Globus pallidus (tissue), 1 donor: ENCODE measurements around the gene HOXB4.

Experiments
- DNase-seq: peaks from one replicate; pipeline ENCODE4 v3.0.0-alpha.2; 2015; ENCODE audit warnings: low spot score

The HOXB4 gene

DNA sequence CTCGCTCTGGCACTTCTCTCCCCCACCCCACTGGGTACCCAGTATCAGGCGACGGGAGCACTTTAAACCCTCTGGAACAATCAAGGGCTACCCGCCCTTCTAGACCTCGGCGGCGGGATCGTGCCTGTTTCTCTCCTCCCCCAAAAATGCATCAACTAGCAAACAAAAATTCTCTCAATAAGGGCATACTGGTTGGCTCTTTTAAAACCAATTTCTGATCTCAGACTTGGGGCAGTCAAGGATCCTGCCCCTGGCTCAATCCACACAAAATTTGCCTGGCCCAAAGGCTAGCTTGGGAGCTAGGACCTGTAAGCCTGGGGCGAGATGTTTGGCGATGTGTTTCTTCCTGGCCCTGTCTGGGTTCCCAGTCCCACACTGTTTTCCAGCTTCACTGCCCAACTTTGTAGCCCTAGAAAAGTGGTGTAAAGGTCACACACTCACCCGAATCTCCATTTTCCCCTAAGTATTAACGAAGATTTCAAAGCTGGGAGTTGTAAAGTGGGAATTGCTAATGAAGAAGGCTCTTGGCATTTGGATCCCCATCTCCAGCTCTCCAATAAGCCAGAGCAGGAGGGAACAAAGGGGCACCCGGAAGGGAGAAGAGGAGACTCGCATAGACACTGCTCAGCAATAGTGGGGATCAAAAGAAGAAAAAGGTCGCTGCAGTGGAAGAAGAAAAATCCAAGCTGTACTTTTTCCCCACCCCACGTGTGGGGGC, 18.9 kb downstream of the HOXB4 start:
- no peak for DNase-seq

DNA sequence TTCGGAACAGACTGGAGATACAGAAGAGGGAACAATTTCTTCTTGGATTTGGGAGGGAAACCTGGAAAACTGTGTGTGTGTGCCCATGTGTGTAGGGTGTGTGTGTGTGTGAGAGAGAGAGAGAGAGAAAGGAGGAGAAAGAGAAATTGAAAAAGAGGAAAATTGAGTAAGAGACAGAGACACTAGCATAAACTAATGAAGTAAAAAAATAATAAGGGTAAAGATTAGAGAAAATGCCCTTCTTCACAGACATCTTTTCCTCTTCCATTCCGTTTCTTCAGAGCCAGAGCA, 19.4 kb downstream of the HOXB4 start:
- DNase-seq, result no peak

DNA sequence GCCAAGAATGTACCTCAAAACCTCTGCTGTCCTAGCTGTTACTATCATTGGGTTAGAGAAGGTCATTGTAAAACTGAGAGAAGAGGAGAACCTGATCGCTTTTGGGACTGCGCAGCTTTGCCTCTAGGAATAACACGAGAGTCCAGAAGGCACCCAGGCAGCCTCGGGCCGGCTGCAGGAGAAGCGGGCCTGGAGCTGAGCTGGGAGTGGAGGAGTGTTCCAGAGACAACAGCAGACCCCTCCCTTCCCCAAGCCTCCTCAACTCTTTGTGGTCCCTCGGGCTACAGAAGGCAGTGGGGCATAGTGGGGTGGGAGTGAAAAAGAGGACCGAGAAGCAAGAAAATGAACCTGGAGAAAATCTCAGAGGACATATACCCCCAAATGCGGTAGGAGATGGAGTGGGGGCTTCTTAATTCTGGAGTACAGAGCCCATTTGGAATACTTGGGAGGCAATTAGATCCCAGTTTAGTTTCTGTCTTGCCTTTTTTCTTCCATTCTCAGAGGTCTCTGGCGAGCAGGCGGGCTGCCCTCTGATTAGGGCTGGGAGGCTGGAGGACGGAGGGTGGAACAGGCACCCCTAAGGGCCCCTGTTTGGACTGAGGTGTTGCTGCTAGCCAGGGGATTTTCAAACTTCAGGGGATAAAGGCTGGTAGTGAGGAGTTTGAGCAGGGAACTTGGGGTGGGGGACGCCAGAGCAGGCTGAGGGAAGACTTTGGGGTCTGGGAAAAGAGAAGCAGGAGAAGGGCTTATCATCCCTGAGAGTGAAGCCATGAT, 19.9 kb downstream of the HOXB4 start:
- no peak for DNase-seq

- no peak for DNase-seq
Observed at GRCh38 chr17:48556576-48557401, 21.4 kb downstream of the HOXB4 start.

- DNase-seq, result no peak
Observed at GRCh38 chr17:48556229-48556575, 21.9 kb downstream of the HOXB4 start.

DNA sequence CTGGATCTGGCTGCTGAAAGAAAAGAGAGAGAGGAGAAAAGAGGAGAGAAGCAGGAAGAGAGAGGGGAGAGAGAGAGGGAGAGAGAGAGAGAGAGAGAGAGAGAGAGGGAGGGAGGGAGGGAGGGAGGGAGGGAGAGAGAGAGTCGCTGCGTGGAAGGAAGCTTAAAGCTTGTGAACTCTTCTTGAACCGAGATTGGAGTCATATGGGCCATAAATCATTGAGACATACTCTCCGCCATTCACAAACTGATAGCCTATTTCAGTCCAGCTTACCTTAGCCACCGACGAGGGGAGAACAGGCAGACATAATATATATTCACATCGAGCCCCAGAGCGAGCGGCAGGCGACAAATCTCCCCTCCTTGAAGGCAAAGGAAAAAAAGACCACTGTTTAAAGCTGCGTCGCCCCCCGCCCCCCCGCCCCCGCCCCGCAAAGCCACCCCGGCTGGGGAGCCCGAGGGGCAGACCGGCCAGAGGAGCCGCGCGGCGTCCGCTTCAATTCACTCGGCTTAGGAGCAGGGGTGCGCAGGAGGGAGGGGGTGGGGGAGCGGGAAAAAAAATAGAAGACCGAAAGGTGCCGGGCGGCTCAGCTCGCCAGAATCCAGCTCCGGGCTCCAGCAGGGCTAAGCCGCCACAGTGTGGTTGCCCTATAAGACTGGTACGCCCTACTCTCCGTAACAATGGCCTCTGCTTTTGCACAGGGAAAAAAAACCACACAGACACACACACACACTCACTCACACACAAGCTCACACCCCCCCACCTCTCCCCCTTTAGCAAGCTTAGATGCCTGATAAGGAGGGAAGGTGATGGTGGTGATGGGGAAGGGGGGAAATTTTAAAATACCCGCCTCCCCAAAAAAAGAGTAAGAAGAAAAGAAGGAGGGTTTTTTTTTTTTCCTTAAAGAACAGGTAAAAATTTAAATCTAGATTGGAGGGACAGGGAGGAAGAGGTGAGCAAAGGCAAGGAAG, 22.6 kb downstream of the HOXB4 start:
- DNase-seq, result no peak

DNA sequence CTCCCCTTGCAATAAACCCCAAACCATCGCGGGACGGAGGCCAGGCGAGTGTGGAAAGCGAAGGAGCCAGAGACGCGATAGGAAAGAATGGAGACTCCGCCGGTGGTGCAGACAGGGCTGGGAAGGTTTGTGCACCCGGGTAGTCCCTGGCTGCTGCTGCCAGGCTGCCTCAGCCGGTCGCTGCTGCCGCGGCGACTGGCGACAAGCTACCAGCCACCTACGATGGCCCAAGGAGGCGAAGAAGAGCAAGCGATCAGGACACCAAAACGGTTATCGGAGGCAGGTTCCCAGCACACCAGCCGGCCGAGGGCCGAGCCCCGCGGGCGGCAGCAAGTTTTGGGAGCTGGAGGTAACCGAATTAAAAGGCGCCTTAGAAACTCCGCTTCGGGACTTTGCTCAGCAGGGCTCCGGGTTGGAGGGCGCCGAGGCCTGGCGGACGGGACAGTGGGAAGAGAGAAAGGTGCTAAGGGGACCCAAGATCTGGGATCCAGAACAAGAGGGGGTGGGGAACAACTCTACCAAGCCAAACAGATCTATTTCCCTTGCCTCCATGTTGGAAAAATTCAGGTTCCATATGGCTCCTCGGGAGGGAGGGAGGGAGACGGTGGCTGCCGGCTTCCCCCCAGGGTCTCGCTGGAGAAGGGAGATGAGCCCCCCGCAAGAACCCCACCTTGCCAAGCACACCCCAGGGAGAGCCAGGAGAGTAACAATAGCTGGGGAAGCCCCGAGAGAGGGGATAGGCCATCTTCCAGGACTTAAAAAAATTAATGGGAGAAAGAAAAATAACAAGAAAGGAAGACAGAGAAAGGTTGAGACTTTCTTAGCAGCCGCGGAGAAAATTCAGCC, 23.5 kb downstream of the HOXB4 start:
- DNase-seq, result no peak

GRCh38 chr17:48553826-48554225, 24.3 kb downstream of the HOXB4 start:
- no peak for DNase-seq

- DNase-seq, result no peak
Observed at GRCh38 chr17:48553190-48553547, 25.0 kb downstream of the HOXB4 start.

DNA sequence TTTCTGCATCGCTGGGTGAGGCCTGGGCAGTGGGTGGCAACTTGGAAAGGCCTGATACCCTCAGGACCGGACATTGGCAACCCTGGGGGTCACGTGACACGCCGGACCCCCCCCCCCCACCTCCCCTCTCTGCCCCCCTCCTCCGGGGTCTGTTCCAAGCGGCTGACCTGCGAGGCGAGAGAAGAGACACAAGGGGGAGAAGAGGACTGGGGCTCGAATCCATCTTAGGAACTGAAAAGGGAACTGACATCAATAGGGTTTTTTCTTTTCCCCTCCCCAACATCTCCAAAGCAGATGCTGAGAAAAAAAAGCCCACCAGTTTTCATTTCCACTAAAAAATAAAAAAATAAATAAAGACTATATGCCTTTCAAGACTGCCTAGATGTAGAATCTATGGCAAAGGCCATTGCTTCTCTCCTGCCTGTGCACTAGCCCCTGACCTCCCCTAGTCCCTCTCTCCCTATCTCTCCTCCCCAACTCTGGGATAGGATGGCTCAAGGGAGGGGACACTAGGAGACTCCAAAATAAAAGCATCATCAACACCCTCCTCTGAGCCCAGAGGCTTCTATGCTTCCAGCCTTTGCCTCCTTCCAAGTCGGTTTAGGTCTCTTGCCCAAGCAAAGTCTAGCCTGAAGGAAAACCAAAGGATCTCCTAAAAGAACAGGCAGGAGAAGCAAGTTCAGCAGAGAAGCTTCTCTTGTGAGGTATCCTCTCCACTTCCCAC, 25.5 kb downstream of the HOXB4 start:
- DNase-seq, result no peak

GRCh38 chr17:48551596-48552465, 26.3 kb downstream of the HOXB4 start:
- DNase-seq, result no peak

GRCh38 chr17:48551214-48551555, 27.0 kb downstream of the HOXB4 start:
- DNase-seq, result no peak

DNA sequence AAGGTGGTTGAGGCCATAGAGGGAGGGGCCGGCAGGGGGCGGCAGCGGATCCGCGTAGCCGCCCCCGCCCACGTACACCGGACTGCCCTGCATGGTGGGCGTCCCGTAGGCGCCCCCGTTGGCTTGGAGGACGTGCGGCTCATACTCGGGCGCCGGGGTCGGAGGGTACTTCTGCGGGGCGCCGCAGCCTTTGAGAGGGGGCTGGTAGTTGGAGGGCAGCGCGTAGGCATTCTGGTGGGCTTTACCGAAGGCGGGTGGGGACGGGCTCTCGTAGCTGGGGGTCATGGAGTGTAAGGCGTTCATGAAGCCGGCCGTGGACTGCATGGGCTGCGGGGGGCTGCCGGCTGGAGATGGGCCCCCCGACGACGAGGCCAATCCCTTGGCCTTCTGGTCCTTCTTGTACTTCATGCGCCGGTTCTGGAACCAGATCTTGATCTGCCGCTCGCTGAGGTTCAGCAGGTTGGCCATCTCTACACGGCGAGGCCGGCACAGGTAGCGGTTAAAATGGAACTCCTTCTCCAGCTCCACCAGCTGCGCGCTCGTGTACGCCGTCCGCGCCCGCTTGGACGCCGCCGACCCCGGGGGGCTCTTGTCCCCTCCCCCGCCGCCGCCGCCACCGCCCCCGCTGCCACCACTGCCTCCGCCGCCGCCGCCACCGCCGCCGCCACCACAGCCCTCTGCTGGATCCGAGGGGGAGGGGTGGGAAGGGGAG, 27.5 kb downstream of the HOXB4 start:
- no peak for DNase-seq

- DNase-seq, result no peak
Observed at GRCh38 chr17:48549914-48550501, 28.1 kb downstream of the HOXB4 start.

- no peak for DNase-seq
Observed at GRCh38 chr17:48549281-48549630, 28.9 kb downstream of the HOXB4 start.

DNA sequence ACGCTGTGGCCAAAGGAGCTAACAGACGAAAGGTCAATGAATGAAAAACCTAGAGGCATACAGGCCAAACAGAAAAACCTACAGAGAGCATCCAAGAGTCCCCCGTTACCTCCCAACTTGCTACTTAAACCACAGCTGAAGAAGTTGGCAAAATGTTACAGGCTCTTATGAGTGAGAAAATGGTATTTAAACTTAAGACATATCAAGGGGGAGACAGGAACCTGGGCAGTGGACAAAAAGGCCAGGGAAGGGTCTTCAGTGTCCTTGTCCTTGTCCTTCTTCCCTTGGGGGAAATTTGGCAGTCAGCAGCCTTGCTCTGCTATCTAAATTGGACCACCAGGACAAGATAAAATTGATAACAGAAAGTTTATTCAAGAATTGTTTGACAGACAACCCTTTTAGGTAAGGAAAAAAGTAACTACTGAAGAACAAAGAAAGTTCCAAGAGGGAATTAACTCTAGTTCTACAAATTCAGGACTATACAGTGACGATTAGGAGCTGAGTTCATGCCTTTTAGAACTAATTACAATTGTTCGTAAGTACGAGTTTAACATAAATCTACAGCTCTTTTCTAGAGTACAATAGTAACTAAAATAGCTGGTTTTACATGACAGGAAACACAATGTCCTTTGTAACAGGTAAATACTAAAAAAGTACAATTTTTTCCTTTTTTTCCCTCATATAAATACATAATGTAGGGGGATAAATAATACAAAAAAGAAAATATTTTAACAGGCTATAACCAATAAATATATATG, 29.4 kb downstream of the HOXB4 start:
- DNase-seq, result no peak

DNA sequence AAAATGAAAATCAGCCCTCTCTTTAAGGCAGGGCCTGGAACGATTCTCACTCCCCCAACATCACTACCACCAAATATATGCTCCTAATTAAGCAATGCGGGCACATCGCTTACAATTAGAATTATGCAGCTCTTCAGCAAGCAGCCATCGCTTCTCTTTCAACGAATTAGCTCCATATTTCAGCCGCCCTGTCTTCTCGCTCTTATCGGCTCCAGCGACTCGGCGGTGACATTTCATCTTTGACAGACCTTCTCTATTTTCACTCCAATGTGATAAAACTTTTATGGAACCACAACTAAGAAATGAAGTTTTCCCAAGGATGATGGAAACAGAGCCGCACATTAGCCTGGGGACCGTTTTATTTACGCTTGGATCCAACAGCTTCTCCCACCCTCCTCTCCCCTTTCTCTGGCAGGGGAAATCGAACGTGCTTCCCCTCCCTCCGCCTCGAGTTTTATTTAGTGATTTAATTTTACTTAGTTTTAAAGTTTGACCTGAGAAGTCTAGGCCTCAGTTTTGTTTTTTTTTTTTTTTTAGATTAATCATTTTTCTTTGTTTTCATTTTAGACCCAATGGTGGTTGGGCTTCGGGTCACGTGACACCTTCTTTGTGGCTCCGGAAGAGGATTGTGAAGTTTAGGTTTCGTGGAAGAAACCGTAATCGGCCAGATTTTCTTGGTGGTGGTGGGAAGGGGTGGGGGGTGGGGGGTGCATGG, 30.2 kb downstream of the HOXB4 start:
- no peak for DNase-seq
